Right cardiac atrium (tissue), 5 donors: ENCODE results near the gene LARP4. TPM values are rescaled to one million over a fixed set of nuclear protein-coding genes. Genes with fewer than 3 reads are reported as not detected.
"Not testable (repeated sequence)": the region's sequence is repeated elsewhere in the genome, so short reads cannot be mapped to it uniquely, and the experiment has no call there.

Experiments used
- ATAC-seq, 2 donors: fragments of 200-7000 bp; cut with Tn5 transposase; one replicate each; pipeline versions ENCODE4 v1.8.0 to v1.9.1; 2020; ENCODE audit warnings: moderate library complexity in 2 of 2, mild to moderate bottlenecking in 1 of 2
- DNase-seq, 3 donors: peaks; one replicate each; pipeline ENCODE4 v3.0.0-alpha.2; 2020
- H3K27ac ChIP-seq: one replicate; pipeline ENCODE4 v1.5.1; 2013; ENCODE audit warnings: mild to moderate bottlenecking, low read length, control low read depth, moderate library complexity
- H3K27me3 ChIP-seq: one replicate; pipeline ENCODE4 v1.6.1; 2013; ENCODE audit not compliant: control insufficient read depth, insufficient read depth
- H3K4me1 ChIP-seq: one replicate; pipeline ENCODE4 v1.6.1; 2013; ENCODE audit warnings: low read length; ENCODE audit not compliant: control insufficient read depth, insufficient read depth
- H3K4me3 ChIP-seq: one replicate; pipeline ENCODE4 v1.5.1; 2013; ENCODE audit warnings: low read length, control low read depth
- H3K9me3 ChIP-seq: one replicate; pipeline ENCODE4 v1.6.1; 2013; ENCODE audit warnings: low read length; ENCODE audit not compliant: control insufficient read depth
- WGBS: extraction: QIAGEN DNeasy Blood & Tissue Kit; methylation state at CpG from one replicate; pipeline ENCODE4 v1.1.7; 2013; 5-methylcytosine and 5-hydroxymethylcytosine counted together
- intact Hi-C, 4 donors: fragments of 100-400 bp; cut with DNase I; formaldehyde crosslinking; loops; one replicate each; pipeline versions ENCODE4 v1.11.0 to v1.14.0; 2022 to 2023
- polyA plus RNA-seq: library from polyadenylated mRNA; stranded (reverse); fragments of 200-250 nt; gene quantifications from one replicate; pipeline ENCODE4 v1.2.3, GENCODE V29; 2013
- total RNA-seq, 4 donors: library from RNA; stranded (reverse); fragmentation: NEBNext Ultra II Directional; extraction: Animal tissue kit (Norgen Biotek cat#: 25700); gene quantifications; one replicate each; pipeline ENCODE4 v1.2.1, GENCODE V29; 2021
- donor health status: healthy with polysubstance abuse.
- donor health status: DM: no; HTN: yes; CAD: no.
- donor health status: DM: no; HTN: no; CAD: no.
- donor health status: DM: no; HTN: yes; CAD: no; lungs with severe emphysema.
- donor health status: DM: yes; HTN: yes; CAD: no.

LARP4 gene
- total and polyA plus RNA-seq, 5 donors: 12.3 to 75.4 (median 60.7) TPM

DNA sequence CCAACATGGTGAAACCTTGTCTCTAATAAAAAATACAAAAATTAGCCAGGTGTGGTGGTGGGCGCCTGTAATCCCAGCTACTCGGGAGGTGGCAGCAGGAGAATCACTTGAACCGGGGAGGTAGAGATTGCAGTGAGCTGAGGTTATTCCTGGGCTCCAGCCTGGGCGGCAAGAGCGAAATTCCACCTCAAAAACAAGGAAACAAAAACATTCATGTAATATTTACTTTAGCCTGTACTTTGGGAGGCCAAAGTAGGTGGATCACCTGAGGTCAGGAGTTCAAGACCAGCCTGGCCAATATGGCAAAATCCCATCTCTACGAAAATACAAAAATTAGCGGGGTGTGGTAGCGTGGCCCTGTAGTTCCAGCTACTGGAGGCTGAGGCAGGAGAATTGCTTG lies 31.0 kb downstream of the LARP4 start:
- WGBS: 86% methylated on average over 8 of the region's 8 CpGs
- not testable (repeated sequence) for H3K9me3 ChIP-seq, H3K27me3 ChIP-seq

DNA sequence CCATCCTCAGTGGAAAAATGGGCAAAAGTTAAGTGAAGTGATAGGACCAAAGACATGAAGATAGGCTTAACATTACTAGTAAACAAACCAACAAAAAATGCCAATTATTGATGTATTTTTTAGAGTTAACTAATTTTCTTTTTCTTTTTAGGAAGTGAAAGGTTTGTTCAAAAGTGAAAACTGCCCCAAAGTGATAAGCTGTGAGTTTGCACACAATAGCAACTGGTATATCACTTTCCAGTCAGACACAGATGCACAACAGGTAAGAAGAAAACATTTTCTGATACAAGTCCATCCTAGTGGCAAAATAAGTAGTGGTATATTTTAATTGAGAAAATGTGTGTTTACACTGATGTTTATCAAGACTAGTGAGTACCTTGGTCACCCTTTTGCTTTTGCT lies 39.6 kb downstream of the LARP4 start:
- intact Hi-C loops: no loop called here

More for the DNA sequence above, 31.0 kb downstream of the LARP4 start:
- DNase-seq, H3K4me1 ChIP-seq, intact Hi-C loops, ATAC-seq, H3K4me3 ChIP-seq, H3K27ac ChIP-seq: not testable (repeated sequence)

DNA sequence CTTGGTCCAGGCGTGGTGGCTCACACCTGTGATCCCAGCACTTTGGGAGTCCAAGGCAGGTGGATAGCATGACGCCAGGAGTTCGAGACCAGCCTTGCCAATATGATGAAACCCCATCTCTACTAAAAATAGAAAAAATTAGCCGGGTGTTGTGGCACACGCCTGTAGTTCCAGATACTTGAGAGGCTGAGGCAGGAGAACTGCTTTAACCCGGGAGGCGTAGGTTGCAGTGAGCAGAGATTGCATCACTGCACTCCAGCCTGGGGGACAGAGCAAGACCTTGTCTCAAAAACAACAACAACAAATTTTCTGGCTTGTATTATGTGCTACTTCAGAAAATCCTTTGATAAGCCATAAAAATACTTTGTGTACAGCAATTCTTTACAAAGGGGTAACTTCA lies 41.1 kb downstream of the LARP4 start:
- Histone ChIP-seq H3K4me3 (no peak overlapping the region), H3K27me3 (no peaks in the 10 kb centered on the region), H3K9me3 (no peaks in the 10 kb centered on the region), H3K4me1 (no peaks in the 10 kb centered on the region), H3K27ac (no peak overlapping the region)
- ATAC-seq: no peak
- WGBS: 81% methylated on average over 7 of the region's 7 CpGs
- DNase-seq: no peak
- intact Hi-C loops: no loop called here

More for the DNA sequence above, 39.6 kb downstream of the LARP4 start:
- ATAC-seq: no peak
- Histone ChIP-seq H3K27ac (no peak overlapping the region), H3K4me1 (no peaks in the 10 kb centered on the region), H3K9me3 (no peaks in the 10 kb centered on the region), H3K27me3 (no peaks in the 10 kb centered on the region), H3K4me3 (no peak overlapping the region)
- DNase-seq: no peak

DNA sequence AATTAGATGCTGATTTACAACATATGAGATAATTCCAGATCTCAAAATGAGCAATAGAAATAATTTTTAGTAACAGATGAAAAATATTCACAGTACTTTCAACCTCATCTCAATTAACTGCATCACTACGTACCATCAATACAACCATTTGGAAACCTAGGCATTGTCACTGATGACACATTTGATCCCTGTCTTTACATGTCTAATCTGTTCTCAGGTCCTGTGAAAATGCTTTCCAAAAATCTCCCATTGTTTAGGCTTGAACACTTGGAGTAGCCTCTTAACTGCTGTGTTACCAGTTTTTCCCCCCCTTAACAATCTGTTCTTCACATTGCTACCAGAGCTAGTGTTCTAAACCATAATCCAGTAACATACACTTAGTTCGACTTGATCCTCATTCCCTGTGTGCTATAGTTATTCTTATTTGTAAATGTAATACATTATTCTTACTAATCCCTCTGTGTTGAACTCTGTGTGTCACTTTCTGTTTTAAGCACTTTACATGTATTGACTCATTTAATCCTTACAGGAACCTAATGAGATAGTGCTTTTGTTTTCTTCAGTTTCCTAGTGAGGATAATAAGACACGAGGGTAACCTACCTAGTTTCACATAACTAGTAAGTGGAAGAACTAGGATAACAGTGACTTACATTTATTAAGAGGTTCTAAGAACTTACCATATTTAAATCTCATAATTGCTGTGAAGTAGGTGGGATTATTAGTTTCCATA lies 41.7 kb downstream of the LARP4 start:
- intact Hi-C loops: no loop called here
- no peak for DNase-seq
- WGBS: 84% methylated on average over 3 of the region's 3 CpGs

DNA sequence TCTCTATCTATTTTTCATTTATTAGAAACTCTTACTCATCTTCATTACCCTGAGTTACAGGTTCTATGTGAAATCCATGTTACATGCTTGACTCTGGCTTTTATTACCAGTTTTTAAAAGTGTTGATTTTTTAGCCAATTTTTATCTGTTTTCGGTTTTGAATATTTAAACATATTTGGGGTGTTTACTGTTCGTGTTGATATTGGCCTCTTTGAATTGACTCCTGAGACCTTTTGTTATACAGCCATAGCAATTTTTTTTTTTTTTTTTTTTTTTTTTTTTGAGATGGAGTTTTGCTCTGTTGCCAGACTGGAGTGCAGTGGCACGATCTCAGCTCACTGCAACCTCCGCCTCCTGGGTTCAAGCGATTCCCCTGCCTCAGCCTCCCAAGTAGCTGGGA lies 49.0 kb downstream of the LARP4 start:
- 77% methylated on average over 5 of the region's 5 CpGs for WGBS

More for the DNA sequence above, 41.7 kb downstream of the LARP4 start:
- no peak overlapping the region for H3K4me3 ChIP-seq
- ATAC-seq: no peak
- H3K9me3 ChIP-seq: no peaks in the 10 kb centered on the region
- H3K27ac ChIP-seq: no peak overlapping the region
- no peaks in the 10 kb centered on the region for H3K4me1 ChIP-seq
- H3K27me3 ChIP-seq: no peaks in the 10 kb centered on the region

DNA sequence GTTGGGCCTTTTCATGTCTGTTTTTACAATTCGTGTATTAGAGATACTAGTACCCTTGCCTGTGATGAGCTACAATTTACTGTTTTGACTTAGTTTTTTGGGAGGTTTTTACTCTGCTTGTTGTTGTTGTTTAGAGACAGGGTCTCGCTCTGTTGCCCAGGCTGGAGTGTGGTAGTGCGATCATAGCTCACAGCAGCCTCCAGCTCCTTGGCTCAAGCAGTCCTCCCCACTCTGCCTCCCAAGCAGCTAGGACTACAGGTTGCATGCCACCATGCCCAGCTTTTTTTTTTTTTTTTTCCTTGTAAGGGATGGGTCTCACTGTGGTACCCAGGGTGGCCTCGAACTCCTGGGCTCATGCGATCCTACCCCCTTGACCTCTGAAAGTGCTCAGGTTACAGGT lies 52.1 kb downstream of the LARP4 start:
- DNase-seq (no peak), ATAC-seq (no peak)
- Histone ChIP-seq H3K9me3 (no peaks in the 10 kb centered on the region), H3K4me1 (no peaks in the 10 kb centered on the region), H3K27ac (no peak overlapping the region), H3K4me3 (no peak overlapping the region), H3K27me3 (no peaks in the 10 kb centered on the region)
- intact Hi-C loops: no loop called here
- WGBS: 97% methylated on average over 5 of the region's 5 CpGs

More for the DNA sequence above, 49.0 kb downstream of the LARP4 start:
- ATAC-seq, intact Hi-C loops, H3K27me3 ChIP-seq, H3K4me3 ChIP-seq, H3K9me3 ChIP-seq, H3K27ac ChIP-seq, DNase-seq, H3K4me1 ChIP-seq: not testable (repeated sequence)

DNA sequence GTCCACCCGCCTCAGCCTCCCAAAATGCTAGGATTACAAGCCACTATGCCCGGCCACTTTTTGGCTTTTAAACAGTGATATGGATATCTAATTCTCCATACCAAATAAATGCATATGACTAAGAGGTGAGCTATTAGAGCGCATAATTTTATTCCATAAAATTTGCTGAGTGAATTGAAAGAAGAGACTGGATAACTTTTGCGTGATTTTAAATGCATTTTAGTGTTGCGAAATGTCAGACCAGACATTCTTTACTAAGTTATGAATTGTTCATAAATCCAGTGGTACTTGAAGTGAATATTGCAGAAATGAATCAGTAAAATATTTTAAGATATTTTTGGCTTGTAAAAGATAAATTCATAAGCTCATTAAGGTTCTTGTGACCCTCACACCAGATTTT lies 53.2 kb downstream of the LARP4 start:
- intact Hi-C loops: no loop called here
- no peak overlapping the region for H3K27ac ChIP-seq
- no peaks in the 10 kb centered on the region for H3K4me1 ChIP-seq
- no peak for DNase-seq
- ATAC-seq: no peak
- H3K9me3 ChIP-seq: no peaks in the 10 kb centered on the region
- H3K27me3 ChIP-seq: no peaks in the 10 kb centered on the region
- H3K4me3 ChIP-seq: no peak overlapping the region
- WGBS: 97% methylated on average over 5 of the region's 5 CpGs

DNA sequence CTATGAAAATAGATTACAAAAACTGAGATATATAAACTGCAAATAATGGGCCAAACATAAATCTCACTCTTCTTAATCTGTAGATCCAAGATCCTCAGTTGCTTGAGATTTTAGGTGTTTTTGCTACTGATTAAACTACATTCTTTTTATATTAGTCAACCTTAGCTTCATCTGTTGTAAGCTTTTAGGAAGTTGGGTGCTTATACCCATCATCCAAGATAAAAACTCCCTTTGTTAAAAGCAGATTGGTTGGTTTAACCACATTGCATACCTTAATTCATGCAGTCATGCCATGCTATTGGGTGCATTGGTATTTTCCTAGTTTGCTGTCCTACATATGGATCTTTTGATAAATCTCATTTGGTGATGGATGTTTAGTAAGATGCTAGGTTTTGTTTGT lies 57.9 kb downstream of the LARP4 start:
- ATAC-seq: no peak
- Histone ChIP-seq H3K9me3 (no peaks in the 10 kb centered on the region), H3K27ac (no peak overlapping the region), H3K4me3 (no peak overlapping the region), H3K27me3 (no peaks in the 10 kb centered on the region), H3K4me1 (no peaks in the 10 kb centered on the region)
- no peak for DNase-seq
- intact Hi-C loops: no loop called here

DNA sequence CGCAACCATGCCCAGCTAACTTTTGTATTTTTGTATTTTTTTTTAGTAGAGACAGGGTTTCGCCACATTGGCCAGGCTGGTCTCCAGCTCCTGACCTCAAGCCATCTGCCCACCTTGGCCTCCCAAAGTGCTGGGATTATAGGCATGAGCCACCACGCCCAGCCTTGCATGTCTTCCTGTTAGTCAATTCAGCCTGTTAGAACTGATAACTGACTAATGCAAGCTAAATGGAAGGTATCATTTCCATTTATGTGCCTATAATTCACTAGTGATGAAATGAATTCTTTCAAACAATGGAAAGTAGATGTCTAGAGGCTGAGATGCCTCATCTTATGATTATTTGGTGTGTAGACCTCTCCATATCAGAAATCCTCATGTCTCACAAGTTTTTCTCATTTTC lies 66.8 kb downstream of the LARP4 start:
- Histone ChIP-seq H3K4me3 (no peak overlapping the region), H3K9me3 (no peaks in the 10 kb centered on the region), H3K27ac (no peak overlapping the region), H3K27me3 (no peaks in the 10 kb centered on the region), H3K4me1 (no peaks in the 10 kb centered on the region)
- 94% methylated on average over 3 of the region's 3 CpGs for WGBS
- ATAC-seq (no peak), DNase-seq (no peak)
- intact Hi-C loops: no loop called here

DNA sequence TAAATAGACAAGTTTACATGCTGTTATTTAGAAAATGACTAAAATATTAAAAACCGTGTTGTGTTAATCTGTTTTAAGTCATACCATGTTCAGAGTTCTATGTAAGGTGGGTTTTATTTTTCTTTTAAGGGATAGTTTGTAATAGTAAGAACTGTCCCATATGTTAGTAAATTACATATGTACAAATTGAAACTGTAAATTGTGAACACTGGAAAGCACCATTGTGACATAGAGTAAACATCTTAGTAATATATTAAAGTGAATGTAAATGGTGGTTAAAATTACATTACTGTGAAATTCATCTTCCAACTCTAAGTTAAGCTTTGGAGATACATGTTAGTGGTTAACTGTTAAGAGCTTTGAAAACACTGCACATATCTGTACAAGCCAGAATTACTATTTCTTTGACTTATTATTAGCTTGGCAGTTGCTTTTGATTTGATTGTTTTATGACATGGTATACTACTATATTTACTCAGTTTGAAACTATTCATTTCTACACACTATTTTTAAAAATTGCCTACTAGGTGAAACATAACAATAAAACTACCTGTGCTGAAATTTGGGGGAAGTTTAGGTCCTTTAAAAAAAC lies 76.7 kb downstream of the LARP4 start:
- Histone ChIP-seq H3K9me3 (no peaks in the 10 kb centered on the region), H3K27me3 (no peaks in the 10 kb centered on the region), H3K27ac (no peak overlapping the region), H3K4me1 (no peaks in the 10 kb centered on the region), H3K4me3 (no peak overlapping the region)
- ATAC-seq (no peak), DNase-seq (no peak)
- 84% methylated on average over 1 of the region's 1 CpG for WGBS
- intact Hi-C loops: no loop called here

DNA sequence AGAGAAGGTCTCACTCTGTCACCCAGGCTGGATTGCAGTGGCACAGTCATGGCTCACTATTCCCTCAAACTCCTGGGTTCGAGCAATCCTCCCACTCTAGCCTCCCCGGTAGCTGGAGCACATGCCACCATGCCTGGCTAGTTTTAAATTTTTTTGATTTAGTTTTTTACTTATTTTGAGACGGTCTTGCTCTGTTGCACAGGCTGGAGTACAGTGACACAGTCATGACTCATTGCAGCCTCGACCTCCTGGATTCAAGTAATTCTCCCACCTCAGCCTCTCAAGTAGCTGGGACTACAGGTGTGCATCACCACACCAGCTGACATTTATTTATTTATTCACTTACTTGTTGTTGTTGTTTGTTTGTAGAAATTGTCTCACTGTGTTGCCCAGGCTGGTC lies 81.9 kb downstream of the LARP4 start:
- ATAC-seq: no peak
- WGBS: 94% methylated on average over 4 of the region's 4 CpGs

More for the DNA sequence above, 81.9 kb downstream of the LARP4 start:
- Histone ChIP-seq H3K4me1 (no peaks in the 10 kb centered on the region), H3K9me3 (no peaks in the 10 kb centered on the region), H3K27ac (no peak overlapping the region), H3K27me3 (no peaks in the 10 kb centered on the region), H3K4me3 (no peak overlapping the region)
- intact Hi-C loops: no loop called here
- DNase-seq: no peak
